A172 (cell line): ENCODE results near the gene FAM241A. TPM values are rescaled to one million over a fixed set of nuclear protein-coding genes. Genes with fewer than 3 reads are reported as not detected.
"Not testable (repeated sequence)": the region's sequence is repeated elsewhere in the genome, so short reads cannot be mapped to it uniquely, and the experiment has no call there.

ENCODE experiments used
- DNase-seq: peaks from one replicate; pipeline ENCODE4 v3.0.0-alpha.2; 2015; ENCODE audit warnings: low spot score
- total RNA-seq: library from RNA; depleted of rRNA; stranded (reverse); fragments of >200 nt; shearing (Covaris generic); gene quantifications from 2 replicates; pipeline ENCODE4 v1.2.3, GENCODE V29; 2014

FAM241A gene
- total RNA-seq, 1 experiment from 2014 or later, result 0.62 TPM

- peak; percentile 16 for DNase-seq
These were observed 28.6 kb downstream of the FAM241A start for GRCh38 chr4:112173593-112174558.

DNA sequence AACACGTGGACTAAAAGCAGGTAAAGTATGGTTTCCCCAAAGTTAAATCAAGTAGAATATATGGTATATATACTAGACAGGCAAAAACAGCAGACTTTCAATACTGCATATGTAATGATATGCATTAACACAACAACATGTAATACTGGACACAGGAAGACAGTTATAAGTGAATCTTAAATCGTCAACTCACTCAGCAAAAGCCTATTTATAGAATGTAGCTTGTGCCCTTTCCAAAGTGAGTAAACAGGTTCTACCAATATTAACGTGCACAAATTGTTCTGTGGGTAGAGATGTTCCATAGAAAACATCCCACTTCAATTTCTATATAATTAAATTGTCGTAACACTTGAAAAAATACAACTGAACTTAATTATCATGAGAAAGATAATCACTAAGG lies 30.6 kb downstream of the FAM241A start:
- DNase-seq, result no peak

- no peak for DNase-seq
These were observed 31.3 kb downstream of the FAM241A start for GRCh38 chr4:112176596-112176995.

- DNase-seq, result not testable (repeated sequence)
These were observed 33.5 kb downstream of the FAM241A start for GRCh38 chr4:112178741-112179140.

DNA sequence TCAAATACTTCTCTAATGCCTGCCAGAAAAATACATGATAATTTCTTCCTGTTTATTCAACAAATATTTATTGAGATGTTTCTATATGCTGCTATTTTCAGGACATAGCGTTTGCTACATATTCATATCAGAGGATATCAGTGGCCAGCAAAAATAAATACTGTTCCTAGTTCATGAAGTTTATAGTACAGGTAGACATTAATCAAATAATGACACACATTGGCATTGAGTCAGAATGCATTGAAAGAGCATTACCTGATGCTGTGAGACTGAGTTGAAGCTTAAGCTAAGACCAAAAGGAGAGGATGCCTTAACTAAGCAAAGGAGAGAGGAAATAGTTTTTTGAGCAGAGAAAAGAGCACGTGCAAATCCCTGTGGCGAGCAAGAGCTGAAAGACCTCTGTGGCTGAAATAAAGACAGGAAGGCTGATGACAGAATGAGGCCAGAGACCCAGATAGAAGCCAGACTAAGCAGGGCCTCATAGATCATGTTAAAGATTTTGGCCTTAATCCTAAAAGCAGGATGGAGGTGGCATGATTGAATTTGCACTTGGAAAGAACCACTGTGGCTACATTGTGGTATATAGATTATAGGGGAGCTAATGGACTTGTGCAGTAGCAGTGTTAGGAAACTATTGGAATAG lies 36.2 kb downstream of the FAM241A start:
- no peak for DNase-seq

DNA sequence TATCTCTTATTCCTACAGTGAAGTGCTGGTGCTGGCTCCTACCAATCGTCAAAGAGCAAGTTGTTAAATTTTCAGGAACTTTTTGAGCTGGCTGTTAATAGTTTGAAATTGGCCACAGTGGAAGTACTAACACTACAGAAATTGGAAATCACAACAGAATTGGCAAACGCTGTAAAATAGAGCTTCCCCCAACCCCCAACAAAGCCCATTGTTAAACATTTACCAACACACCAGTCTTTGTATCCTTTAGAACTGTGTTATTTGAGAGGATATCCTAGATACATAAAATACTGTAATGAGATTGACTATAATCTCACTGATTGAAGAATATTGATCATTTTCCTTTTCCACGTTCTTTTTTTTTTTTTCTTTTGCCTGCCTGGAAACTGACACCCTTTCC lies 37.4 kb downstream of the FAM241A start:
- DNase-seq, result no peak

DNA sequence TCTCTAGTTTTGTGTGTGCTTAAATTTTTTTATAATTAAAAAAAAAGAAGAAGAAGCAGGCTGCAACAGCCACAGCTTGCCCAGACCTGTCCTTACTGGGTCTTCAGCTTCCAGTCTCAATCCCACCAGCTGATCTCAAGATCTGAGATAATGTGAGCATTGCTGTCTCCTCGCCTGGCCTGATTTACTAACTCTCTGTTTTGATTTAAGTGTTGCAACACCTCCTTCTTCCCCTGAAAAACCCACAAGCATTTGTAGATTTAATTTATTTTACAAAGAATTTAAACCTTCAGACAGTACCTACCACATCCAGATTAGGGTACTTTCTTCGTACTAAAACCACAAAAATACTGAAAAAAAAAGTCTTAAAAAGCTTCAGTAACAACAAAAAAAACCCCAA lies 38.0 kb downstream of the FAM241A start:
- DNase-seq, result no peak

GRCh38 chr4:112184438-112184837 lies 39.2 kb downstream of the FAM241A start:
- no peak for DNase-seq

DNA sequence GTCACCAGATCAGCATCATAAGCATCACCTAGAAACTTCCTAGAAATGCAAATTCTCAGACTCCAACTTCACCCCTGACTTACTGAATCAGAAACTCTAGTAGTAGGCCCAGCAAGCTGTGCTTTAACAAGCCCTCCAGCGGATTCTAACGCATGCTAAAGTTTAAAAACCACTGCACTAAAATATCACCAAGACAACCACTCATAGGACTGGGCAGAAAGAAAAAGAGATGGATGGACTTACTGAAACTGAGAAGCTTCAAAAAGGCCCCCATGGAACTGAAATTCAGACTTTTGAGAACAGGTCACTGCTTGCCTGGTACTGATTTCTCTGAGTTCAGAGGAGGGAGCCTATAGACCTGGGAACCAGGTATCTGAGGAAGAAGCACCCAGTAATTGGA lies 40.1 kb downstream of the FAM241A start:
- no peak for DNase-seq

DNA sequence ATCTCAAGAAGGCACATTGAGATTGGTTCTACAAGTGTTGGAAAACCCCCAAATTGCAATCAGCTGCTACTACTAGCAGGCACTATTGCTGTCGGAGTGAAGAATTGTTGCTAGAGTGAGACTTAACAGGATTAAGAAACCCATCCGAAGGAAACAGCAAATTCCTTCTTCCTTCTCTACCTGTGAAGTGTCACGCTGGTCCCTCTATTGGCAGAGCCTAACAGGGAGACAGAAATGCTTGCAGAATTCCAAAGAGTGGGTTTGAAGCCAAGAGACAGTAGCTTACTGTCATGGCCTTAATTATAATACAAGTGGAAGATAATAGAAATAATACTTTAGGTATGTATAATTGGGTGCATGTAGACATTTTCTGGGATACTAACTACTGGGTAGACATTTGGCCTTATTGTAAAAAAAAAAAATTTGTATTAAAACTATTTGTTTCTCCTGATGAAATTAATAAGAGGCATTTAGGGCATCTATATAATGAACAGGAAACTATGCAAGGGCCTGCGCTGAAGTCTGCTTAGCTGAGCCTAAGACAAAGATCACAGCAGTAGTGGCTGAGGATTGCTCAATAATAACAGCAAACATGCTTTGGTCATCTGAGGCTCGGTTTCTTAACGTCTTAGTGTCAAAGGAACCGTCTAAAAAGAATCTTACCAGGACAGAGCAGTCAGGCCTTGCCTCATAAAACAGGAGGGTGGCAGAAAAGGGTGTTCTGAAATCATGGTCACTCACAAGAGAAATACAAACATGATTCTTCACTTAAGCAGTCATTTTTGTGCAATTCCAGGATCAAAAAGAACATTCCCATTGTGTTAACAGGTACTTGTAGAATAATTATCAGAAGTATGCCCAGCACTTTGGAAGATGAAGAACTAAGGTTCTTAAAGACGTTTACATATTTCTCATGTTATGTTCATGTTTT lies 40.8 kb downstream of the FAM241A start:
- no peak for DNase-seq

DNA sequence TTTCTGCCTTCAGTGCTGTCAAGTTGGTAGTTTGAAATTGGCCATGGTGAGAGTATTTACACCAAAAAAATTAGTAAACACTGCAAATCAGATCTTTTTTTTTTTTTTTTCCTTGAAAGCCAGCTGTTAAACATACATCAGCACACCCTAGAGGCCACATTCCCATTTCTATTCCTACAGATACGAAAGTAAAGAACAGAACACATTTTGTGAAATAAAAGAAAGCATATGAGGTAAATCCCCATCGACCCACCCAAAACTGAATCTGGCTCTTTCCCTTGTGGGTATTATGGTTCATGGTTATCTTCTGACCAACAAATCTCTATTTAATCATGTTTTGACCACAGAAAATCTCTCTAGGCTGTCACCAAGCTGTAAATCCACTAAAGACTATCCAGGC lies 44.5 kb downstream of the FAM241A start:
- DNase-seq, result no peak

DNA sequence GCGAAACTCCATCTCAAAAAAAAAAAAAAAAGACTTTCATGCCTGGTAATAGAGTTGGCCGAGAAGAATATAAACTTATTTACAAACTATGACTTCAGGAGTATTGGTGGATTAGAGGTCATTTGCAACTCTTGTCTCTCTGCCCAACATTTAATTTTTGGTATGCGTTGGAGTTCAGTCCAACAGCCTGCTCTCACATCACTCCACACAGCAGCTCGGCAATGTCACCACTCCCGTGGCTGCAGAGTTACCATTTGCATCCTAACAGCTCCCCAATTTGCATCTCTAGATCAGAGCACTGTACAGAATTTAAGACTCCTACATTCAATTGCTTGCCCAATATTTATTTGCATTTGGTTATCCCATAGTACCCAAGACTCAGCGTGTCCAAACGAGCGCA lies 45.4 kb downstream of the FAM241A start:
- no peak for DNase-seq

DNA sequence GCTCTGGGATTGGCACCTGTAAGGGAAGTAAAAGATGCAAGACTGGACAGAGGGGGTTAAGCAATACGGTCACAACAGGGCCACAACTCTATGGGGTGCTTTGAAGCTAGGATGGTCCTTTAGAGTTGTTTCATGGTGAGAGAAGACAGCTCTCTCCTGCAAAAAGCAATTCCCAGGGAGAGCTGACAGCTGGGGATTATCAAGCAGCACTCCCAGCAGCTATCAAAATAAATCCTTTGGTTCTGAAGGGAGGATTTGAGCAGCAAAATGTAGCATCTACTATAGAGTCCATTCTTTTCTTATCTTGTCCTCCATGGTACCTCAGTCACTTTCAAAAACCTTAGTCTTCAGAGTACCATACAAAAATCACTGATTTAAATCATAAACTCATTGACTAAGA lies 51.2 kb downstream of the FAM241A start:
- DNase-seq, result no peak

- no peak for DNase-seq
These were observed 53.8 kb downstream of the FAM241A start for GRCh38 chr4:112199041-112199440.

- DNase-seq, result no peak
These were observed 56.8 kb downstream of the FAM241A start for GRCh38 chr4:112201915-112202505.

- DNase-seq, result no peak
These were observed 58.3 kb downstream of the FAM241A start for GRCh38 chr4:112203593-112203992.

GRCh38 chr4:112206431-112206830 lies 61.2 kb downstream of the FAM241A start:
- no peak for DNase-seq

DNA sequence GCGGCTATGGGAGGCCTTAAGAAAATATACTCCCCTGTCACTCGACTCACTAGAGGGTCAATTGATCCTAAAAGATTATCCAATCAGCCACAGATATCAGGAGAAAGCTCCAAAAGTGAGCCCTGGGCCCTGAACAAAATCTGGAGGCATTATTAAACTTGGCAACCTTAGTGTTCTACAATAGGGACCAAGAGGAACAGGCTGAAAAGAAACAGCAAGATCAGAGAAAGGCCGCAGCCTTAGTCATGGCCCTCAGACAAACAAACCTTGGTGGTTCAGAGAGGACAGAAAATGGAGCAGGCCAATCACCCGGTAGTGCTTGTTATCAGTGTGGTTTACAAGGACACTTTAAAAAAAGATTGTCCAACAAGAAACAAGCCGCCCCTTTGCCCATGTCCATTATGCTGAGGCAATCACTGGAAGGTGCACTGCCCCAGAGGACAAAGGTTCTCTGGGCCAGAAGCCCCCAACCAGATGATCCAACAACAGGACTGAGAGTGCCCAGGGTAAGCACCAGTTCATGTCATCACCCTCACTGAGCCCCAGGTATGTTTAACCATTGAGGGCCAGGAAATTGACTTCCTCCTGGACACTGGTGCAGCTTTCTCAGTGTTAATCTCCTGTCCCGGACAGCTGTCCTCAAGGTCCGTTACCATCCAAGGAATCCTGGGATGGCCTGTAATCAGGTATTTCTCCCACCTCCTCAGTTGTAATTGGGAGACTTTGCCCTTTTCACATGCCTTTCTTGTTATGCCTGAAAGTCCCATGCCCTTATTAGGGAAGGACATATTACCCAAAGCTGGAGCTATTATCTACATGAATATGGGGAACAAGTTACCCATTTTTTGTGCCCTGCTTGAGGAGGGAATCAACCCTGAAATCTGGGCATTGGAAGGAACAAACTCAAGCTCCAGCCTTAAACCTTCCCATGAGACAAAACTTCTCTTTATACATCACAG lies 63.2 kb downstream of the FAM241A start:
- not testable (repeated sequence) for DNase-seq

GRCh38 chr4:112210777-112211176 lies 65.5 kb downstream of the FAM241A start:
- no peak for DNase-seq

DNA sequence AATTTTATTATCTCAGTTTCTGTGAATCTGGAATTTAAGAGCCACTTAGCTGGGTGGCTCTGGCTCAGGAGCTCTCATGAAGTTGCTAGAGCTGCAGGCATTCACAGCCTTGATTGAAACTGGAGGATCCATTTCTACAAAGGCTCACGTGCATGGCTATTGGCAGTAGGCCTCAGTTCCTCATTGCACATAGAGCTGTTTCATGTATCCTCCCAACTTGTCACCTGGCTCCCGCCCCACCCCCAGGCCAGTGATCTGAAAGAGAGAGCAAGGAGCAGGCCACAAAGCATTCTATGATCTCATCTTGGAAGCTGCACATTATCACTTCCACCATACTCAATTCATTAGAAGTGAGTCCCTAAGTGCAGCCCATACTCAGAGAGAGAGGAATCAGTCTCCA lies 67.8 kb downstream of the FAM241A start:
- DNase-seq, result no peak
